Measurements from ENCODE around the gene TRABD2B.

DNA sequence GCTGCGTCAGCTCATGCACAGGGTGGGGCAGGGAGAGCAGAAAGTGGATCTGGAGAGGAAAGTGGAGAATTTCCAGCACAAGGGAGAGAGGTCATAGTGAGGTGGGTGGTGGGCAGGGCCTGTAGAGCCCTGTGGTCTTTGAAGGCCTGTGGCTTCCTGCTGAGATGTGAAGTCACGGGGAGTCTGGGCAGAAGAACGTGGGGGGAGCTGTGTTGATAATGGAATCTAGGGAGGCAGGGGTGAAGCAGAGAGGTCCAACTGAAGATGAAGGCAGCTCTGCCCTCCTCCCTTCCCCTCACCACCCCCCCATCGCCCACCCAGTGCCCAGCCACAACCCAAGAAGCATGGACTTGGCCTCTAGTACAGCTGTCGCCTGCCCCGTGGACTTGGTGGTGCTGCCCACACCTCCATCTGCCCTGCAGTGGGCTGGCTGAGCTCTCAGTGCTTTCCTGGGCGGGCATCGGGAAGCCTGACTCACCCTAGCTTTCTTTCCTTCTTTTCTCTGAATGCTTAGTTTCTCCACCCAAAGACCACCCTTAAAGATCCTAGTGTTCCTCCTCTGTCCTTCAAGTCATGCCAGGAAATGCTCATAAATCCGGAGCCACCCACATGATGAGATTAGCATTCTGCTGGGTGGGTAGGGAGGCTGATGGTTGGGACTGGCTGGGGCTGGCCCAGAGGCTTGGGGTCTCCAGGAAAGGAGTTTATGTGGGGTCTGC is 186.1 kb downstream of the TRABD2B start:
- TF ChIP-seq, protein P1, sequence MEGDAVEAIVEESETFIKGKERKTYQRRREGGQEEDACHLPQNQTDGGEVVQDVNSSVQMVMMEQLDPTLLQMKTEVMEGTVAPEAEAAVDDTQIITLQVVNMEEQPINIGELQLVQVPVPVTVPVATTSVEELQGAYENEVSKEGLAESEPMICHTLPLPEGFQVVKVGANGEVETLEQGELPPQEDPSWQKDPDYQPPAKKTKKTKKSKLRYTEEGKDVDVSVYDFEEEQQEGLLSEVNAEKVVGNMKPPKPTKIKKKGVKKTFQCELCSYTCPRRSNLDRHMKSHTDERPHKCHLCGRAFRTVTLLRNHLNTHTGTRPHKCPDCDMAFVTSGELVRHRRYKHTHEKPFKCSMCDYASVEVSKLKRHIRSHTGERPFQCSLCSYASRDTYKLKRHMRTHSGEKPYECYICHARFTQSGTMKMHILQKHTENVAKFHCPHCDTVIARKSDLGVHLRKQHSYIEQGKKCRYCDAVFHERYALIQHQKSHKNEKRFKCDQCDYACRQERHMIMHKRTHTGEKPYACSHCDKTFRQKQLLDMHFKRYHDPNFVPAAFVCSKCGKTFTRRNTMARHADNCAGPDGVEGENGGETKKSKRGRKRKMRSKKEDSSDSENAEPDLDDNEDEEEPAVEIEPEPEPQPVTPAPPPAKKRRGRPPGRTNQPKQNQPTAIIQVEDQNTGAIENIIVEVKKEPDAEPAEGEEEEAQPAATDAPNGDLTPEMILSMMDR (IDR thresholded peaks at IDR 0.05; ENCODE audit: borderline replicate concordance, extremely low read depth, low read length, poor library complexity, severe bottlenecking), result no peak
- TF ChIP-seq EZH2 (IDR thresholded peaks at IDR 0.05; ENCODE audit: borderline replicate concordance, low read depth, low read length, severe bottlenecking), result no peak

Data from DND-41 (cell line).